CD4-positive, alpha-beta T cell treated with Interleukin-15 for 1 hour (primary cell): ENCODE measurements around the gene CABP2.

Source experiments
- DNase-seq: peaks from one replicate; pipeline ENCODE4 v3.0.0-alpha.2; 2020

Gene CABP2

DNA sequence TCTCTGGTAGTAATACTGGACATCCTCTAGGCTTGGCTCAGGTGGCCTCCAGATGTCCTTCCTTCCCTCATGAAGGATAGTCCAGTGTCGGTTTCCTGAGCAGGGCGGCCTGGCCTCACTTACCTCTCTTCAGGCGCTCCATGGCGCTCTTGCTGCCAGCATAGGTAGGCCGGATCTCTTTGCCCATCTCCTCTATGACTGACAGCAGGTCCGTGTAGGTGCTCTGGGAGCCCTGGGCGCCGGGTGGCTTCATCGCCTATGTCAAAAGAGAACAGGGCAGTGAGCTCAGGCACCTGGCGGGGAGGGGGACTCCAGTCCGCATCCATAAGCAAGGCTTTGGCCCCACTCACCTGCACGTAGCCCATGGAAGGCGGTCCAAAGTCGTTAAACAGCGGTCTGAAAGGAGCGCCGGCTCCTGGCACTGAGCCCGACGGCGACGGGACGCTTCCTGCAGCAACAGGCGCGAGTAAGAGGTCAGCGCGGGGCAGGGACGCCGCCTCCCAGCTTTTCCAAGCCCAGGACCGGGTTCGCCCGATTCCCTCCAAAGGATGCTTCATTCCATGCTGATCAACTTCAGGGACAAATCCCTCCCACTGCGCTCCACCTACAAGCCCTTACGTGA lies 15.9 kb downstream of the CABP2 start:
- no peak for DNase-seq

DNA sequence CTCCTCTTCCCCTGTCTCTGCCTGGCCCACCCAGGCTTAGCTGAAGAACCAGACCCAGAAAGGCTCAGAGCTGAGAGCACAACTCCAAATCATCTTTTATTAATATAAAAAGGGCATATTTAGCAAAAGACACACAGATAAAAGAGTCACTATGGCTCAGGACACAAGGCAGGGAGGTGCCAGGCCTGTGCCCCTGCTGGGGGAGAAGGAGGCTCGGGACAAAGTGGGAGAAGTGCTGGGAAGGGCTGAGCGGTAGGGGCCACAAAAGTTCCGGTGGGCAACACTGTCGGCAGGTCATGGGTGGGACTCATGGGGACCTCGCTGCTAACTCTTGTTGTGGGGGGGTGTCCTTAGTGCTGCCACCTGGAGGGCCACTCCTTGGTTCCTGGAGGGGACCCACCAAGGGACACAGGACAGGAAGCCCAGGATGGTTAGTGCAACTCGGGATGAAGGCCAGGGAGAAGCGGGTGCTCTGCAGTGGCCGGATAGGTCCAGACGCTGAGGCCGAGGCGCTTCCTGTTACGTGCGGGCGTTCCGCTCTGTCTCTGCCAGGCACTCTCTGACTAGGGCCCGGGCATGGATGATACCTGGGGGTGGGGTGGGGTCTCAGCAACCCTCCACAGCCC lies 16.7 kb downstream of the CABP2 start:
- no peak for DNase-seq

DNA sequence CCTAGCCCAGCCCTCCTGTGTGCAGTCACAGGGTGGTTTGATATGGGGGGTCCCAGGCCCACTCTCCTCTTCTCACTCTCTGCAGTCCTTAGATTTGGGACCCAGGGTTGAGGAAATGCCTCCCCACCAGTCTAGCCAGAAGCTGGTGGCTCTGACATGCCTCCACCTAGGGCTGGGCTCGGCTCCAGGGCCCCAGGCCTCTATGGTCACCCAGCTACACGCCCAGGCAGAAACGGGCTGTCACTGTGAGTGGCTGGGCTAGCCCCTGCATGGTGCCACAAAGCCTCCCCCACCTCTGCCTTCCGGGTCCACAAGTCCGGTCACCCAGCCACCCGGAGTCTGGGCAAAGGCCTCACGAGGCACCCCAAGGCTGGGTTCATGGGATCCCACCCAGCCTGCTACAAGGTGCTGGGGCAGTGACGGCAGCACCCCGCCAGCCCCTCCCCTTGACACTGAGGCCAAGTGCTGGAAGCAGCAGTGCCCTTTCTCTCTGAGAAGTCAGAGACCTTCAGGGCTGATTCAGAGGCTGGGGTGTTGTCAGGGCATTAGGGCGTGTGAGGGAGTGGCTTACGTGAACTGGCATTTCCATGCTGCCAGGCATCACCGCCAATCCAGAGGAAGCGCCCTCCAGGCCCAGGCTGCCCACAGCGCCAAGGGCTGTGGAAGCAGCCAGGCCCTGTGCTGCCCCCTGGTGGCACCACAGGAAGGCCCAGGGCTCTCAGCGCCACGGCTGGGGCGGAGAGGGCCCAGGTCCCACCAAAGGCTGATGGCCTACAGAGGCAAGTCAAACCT lies 17.4 kb downstream of the CABP2 start:
- DNase-seq: peak; percentile 93

DNA sequence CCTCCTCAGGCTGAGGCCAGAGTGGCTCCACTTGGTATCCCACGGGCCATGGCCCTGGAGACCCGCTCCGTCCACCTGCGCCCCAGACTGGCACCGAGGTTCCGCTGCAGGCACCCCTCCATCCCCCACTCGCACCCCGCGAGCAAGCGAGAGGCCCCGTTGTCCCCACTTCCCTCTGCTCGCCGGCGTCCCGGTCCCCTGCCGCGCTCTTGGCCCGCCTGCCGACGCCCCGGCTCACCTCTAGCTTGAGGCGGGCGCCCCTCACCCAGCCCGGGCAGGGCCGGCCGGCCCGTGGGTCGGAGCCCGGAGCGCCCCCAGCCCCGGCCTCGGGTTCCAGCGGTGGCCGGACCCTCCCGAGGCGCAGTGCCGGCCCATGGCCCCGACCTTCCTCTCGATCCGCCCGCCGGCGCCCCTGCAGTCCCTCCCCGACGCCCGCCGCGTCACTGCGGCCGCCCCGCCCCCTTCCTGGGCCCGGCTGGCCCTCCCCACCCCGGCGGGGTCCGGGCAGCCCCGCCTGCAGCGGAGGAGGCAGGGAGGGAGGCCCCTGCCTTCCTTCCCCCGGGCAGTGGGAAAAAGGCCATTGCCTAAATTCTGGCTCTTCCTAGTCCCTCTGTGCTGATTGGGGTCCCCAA lies 18.2 kb downstream of the CABP2 start, which contains the start of gene PITPNM1:
Gene PITPNM1 (minus strand): TSS at position 414 of the 632 bp plus-strand sequence. CDS start 1,183 bp downstream, outside the sequence.
- peak; percentile 80 for DNase-seq

DNA sequence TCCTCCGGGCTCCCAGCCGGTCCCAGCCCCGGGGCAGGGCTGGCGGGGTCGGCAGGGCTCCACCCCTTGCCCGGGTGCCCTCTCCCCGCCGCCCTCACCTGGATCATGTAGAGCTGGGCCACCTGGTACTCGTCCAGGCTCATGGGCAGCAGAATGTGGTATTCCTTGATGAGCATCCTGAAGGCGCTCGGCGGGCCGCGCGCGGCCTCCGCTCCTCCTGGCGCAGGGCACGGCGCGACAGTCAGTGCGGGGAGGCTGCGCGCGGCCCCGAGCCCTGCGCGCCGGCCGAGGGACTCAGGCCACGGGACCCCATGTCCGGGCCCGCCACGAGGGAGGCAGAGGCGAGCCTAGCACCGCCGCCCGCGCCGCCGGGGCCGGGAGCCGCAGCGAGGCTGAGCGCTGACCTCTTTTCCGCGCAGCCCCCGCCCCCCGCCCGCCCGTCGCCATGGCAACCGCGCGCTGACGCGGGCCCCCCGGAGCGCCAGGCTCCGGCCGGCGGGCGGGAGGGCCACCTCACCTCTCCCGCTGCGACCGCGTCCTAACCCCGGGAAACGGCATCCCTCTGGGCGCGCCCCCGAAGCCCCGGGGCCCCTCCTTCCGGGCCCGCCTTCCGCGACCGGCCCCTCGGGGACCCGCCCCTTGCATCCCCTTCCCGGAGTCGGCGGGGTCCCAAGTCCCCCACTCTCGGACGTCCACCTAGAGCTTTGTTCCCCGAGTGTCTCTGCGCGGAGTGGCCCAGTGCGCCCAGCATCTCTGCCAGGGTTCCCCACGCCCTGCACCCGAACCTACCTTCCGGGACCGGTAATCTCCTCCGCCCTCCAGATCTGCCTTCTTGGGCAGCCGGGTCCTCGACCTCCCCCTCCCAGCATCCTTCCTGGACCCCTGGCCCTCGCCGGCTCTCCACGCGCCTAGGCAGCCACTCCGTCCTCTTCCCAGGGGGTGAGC lies 19.0 kb downstream of the CABP2 start:
- DNase-seq: no peak

DNA sequence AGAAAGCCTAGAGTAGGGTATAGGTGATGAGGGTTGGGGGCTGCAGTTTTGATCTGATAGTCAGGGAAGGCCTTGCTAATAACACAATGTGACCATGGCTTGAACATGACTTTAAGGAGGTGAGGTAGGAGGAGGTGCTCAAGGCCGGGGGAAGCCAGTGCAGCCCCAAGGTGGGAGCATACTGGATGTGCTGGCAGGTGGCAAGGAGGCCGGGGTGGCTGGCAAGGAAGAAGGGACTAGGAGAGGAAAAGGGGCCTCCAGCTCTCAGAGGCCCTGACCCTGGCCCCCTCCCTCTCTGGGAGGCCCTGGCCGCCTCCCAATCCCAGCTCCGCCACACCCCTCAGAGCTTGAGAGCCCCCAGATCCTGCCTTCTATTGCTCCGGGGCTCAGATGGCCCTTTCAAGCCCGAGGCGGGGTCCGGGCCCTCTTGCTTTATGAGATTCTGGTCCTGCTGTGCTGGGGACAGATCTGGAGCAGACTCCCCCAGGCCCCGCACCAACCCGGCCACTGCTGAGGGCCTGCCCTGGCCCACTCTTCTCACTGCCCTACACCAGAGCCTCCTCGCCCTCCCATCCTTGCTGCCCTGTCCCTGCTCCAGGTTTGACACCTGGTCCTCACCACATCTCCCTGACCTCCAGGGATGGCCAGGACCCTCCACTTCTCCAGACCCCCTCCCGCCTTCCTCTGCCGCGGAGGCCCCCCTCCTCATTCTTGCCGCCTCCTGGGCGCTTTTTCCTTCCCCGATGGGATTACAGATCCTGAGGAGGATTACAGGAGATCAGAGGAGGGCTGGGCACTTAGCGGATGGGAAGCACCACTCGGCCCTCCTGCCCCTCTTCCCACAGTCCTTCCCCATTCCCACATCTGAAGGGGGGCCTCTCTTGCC lies 19.9 kb downstream of the CABP2 start:
- no peak for DNase-seq

DNA sequence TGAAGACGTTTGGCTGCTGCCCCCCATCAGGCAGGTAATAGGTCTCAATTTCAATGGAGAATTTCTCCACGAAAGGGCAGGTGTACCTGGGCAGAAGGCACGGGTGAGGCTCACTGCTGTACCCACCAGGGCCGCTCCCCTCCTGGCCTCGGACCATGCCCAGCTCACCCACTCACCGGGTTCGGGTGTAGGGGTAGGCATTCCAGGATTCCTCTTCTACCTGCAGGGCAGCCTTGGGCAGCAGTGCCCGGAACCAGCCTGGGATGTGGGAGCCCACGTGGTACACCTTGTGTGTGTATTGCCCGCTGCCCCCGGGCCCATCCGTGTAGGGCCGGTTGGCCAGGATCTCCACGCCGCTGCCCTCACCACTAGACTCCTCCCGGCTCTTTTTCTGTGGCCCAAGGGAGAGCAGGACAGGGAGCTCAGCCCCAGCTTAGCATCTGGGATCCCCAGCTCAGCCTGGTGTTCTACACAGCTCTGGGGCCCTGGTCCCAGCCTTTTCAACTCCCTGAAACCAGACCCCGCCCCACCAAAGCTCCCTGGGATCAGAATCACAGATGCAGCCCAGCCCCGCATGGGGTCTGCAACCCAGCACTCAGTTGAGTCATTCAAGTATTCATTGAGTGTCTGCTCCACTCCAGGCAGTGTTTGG lies 20.8 kb downstream of the CABP2 start:
- no peak for DNase-seq

DNA sequence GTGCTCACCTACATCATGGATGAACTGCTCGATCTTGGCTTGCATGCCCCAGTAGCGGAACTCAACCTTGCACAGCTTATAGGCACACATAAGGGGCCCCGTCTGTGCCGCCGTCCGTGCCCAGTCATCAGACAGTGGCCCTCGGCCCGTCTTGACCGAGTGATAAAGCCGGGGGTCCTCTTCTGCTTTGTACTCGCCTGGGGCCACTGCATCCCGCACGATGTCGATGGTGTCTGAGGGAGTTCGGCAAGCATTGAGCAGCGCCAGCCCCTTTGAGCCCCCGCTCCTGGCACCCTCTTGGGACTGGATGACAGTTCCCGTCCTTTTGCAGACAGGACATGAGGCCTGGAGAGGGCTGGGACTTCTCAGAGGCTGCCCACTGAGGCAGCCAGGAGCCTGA lies 21.4 kb downstream of the CABP2 start:
- no peak for DNase-seq

DNA sequence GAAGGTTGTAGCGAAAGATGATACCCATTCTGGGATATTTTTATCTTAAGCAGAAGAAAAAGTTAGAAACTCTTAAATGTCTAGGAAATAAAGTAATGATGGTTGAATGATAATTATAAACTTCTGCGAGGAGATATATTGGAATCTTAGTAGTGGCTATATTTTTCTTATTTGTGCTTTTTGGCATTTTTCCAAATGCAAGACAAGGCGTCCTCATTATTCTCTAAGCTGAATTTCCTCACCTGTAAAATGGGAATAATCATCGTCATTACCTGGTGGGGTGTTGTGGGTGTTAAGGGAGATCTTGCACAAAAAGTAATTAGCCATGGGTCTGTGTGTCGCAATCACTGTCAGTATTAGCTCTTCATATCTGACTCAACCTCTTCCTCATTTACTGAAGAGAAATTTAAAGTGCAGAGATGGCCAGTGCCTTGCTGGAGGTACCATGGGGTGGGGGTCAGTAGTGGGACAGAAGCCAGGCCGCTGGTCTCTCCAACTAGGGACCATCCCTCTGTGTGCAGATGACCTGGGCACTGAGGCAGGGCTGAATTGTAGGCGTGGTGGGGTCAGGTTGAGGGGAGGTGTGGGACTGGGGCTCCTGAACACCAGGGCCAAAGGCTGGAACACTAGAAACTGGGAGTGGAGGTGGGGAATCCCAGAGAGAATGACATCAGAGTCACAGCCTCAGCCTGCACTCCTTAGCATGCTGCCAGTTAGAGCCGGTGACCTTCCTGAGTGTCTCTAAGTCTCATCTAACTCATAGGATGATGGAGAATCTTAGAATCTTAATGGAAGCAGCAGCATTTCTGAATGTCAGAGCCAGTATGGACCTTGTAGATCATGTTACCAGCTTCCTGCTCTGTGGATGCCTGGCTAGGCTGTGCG lies 22.2 kb downstream of the CABP2 start:
- DNase-seq: no peak

DNA sequence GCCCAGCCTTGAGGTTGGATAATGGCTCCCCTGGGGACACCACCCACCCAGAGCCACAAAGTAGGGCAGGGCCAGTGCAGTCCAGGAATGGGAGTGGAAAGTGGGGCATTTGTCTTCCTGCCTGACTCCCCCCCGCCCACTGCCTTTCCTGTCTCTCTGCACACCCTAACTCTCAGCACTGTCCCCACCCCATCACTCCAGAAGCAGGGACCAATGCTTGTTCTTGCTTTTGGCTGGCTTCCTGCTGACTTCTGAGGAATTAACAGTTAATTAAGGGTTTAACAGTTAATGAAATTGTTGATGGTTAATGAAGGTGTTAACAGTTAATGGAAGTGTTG lies 22.8 kb downstream of the CABP2 start:
- DNase-seq: no peak

DNA sequence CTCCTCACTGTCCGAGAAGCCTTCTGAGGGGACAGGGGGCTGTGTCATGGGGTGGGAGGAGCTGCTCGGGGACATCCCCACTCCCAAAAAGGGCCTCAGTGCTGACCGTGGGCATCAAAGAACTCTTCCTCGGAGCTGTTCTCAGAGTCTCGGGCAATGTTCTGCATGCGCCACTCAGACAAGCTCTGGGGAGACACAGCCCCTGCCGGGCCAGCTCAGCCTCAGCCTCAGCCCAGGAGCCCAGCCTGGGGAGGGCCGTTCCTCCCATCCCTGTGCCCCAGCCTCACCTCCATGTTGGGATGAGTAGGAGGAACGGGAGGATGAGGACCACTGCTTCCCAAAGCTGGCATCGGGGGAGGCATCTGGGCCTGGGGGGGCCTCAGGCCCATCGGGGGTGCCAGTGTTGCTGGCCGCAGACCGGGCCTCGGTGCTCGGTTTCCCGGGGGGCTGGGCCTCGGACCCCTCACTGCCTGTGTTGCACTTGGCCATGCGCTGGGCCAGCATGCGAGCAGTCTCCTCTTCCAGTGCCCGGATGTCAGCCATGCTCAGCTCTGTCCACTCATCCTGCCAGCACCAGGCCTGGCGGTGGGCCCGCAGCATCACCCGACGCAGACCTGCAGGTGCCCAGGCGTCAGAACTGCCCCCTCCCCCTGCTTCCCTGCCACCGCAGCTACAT lies 23.3 kb downstream of the CABP2 start:
- no peak for DNase-seq

DNA sequence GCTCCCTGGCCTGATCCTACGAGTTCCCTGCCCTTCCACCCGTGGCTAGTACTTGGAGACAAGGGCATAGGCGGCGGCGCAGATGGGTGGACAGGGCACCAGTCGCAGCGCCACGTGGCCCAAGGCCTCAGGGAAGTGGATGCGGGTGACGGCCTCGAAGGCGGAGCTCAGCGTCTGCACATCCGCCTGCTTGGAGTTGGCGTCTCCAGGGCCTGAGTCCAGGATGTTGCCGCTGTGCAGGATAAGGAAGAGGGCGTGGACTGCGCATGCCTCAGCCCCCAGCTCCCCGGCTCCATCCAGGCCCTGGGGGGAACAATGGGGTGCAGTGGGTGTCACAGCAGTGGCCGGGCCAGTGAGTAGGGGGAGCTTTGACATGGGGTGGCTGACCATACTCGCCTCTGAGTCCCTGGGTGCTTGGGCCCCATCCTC lies 24.7 kb downstream of the CABP2 start:
- no peak for DNase-seq

DNA sequence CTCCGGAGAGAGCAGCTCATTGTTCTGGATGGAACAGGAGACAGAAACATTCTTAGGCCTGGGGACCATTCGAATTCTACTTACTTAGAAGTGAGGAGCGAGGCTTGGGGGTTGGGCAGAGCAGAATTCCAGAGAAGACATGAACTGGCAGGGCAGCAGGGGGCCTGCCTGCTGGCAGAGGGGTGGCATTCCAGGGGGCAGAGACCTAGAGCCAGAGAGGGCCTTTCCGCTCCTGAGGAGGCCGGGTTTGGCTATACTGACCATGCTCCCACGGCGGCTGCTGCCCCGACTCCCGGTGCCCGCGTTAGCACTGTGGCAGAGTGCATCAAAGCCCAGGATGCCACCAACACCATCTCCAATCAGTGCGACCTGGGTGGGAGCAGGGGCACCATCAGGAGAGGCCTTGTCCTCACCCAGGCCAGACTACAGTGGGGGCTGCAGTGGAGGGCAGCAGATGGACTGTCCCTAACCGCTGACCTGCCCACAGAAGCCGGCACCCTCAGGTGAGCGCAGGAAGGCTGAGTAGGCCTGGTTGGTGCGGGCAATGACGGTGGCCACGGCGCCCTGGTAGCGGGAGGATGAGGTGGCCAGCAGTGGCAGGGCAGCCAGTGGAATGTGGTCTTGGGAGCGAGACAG lies 25.5 kb downstream of the CABP2 start:
- no peak for DNase-seq

DNA sequence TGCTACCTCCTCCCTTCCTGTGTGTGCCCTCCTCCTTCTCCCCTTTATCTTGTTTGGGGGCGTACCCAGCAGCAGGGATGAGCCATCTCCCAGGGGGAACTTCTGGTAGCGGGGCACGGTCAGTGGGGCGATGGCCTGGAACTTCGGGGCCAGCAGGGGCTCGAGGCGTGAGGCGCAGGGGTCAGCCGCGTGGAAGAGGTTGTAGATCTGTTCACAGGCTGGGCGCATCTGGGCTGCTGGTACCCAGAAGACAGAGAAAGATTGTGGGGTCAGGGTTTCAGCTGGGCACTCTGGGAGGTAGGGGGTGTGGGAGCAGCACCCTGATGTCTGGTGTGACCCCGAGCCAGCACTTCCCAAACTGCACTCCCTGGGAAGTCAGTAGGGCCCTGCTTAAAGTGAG lies 27.1 kb downstream of the CABP2 start:
- no peak for DNase-seq

DNA sequence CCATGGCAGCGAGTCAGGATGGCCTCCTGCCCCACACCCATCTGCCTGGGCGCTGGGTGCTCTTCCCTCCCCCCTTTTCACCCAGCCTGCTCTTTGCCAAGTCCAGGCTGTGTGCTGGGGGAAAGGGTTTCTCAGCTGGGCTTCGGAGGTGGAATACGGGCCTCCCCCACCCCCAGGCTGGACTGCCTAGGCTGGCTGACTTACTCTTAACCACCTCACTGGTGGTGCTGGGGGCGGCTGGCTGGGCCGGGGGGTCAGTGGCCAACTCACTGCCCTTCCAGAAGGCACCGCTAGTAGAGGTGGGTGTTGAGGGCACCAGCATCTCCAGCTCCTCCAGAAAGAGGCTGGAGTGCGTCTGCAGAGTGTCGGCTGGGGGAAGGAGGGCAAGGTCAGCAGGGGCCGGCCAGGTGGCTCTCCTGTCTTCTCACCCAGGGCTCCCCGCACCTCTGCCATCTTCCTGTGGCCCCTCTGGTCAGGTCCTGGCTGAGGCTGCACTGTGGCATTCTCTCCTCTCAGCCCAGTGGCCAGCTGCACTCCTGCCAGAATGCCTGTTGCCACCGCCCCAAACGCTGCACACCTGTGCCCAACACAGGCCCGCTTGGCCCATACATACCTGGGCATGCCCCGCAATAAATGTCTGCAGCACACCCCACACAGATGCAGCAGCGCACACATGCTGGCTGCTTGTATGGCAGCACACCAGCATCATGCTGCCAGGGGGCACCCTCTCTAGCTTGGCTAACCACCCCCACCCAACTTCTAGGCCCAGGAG lies 27.8 kb downstream of the CABP2 start:
- no peak for DNase-seq

DNA sequence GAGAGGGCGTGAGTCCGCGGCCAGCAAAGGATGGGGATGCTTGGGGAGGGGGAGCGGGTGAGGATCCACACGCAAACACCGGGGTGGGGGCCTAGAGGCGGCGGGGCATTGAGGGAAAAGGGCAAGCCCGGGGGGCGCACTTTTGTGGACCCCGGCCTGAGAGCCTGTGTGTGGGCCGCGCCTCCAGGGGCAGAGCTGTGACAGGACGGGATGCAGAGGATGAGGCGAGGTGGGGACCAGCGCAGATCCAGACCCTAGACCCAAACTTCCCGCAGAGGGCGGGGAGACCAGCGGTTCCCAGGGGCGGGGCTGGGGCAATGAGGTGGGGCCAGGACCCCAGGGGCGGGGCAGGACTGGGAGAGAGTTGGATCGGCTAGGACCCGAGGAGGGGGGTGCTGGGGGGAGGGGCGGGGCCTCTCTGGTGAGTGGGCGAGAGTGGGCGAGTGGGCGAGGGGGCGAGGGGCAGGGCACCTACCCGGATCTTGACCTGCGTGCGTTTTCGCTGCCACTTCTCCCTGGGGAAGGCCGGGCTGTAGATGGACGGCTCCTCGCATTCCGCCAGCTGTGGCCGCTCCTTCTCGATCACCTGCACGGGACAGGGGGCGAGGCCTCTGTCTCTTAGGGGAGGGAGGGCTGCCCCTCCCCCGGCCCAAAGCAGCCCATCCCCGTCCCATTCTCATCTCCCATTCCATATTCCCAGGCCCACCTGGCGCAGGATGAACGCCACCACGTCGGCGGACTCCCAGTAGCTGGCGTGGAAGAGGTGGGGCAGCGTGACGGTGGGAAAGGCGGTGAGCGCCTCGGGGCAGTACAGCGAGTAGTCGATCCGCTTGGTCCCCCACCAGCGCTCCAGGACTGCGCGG lies 28.6 kb downstream of the CABP2 start:
- no peak for DNase-seq
